HCT116 (cell line): Measurements from ENCODE around the gene SERF2. TPM values are rescaled to one million over a fixed set of nuclear protein-coding genes. Genes with fewer than 3 reads are reported as not detected.

ENCODE experiments used
- ATAC-seq: fragments of 200-7000 bp; cut with Tn5 transposase; 2 replicates; pipeline ENCODE4 v1.9.1; 2020; ENCODE audit warnings: mild to moderate bottlenecking, moderate library complexity
- BruUV-seq: library from RNA; stranded (reverse); fragments of 400-500 nt; replicated peaks from 2 replicates; lab custom pipeline; 2021; lab: Mats Ljungman, UMichigan
- CTCF ChIA-PET: fragments of 300-600 bp; sonication (Branson Sonifier 250); formaldehyde crosslinking; loops from one replicate; lab custom pipeline; 2021; ENCODE audit warnings: antibody characterized with exemption; lab: Charles Lee
- POLR2A ChIA-PET: fragments of 300-600, 350-600 bp; sonication (Branson Sonifier 250); formaldehyde crosslinking; loops from one replicate; lab custom pipeline; 2021; ENCODE audit warnings: antibody characterized with exemption; lab: Charles Lee
- RAD21 ChIA-PET, 2 experiments: fragments of 300-600 bp; sonication (Branson Sonifier 250); formaldehyde crosslinking; loops; one replicate each; lab custom pipeline; 2023; ENCODE audit warnings: low total read pairs in 2 of 2; ENCODE audit not compliant: uncharacterized antibody in 2 of 2, unreplicated experiment in 2 of 2, low non-redundant PET in 1 of 2; lab: Charles Lee
- DNase-seq: peaks from one replicate; pipeline ENCODE4 v3.0.0-alpha.2; 2010; ENCODE audit warnings: low read depth, low spot score
- H2AFZ ChIP-seq: fragments of 200-600 bp; shearing (Covaris generic), sonication (generic); 2 replicates; pipeline ENCODE4 v1.6.1; 2017; ENCODE audit warnings: low read depth, mixed run types, mixed read lengths, antibody characterized with exemption, low read length; ENCODE audit not compliant: poor library complexity, severe bottlenecking
- H3K27ac ChIP-seq: 2 replicates; pipeline ENCODE4 v1.5.1; 2012; ENCODE audit warnings: low read depth, low read length
- H3K27me3 ChIP-seq: fragments of 200-600 bp; sonication (generic); 2 replicates; pipeline ENCODE4 v1.6.1; 2016; ENCODE audit warnings: mixed run types, low read length, mixed read lengths; ENCODE audit not compliant: insufficient read depth
- H3K36me3 ChIP-seq, 2 experiments: fragments of 200-500 bp in 1 of 2; fragments of 200-600 bp in 1 of 2; sonication (Bioruptor generic) in 1 of 2; sonication (generic) in 1 of 2; 2 replicates each; pipeline versions ENCODE4 v1.5.1 to v1.6.1; 2014 to 2016; ENCODE audit warnings: low read length in 2 of 2, inconsistent platforms in 1 of 2, mixed read lengths in 1 of 2, mixed run types in 1 of 2; ENCODE audit not compliant: insufficient read depth in 2 of 2, control insufficient read depth in 1 of 2
- H3K4me1 ChIP-seq, 2 experiments: fragments of 200-600 bp in 1 of 2; sonication (generic) in 1 of 2; 2 replicates each; pipeline versions ENCODE4 v1.5.1 to v1.6.1; 2012 to 2017; ENCODE audit warnings: low read length in 2 of 2, inconsistent platforms in 1 of 2, mild to moderate bottlenecking in 1 of 2, mixed read lengths in 1 of 2, mixed run types in 1 of 2, moderate library complexity in 1 of 2; ENCODE audit not compliant: insufficient read depth in 2 of 2, control insufficient read depth in 1 of 2
- H3K4me2 ChIP-seq: fragments of 200-600 bp; sonication (generic); 2 replicates; pipeline ENCODE4 v1.6.1; 2017; ENCODE audit warnings: mixed run types, low read length, mixed read lengths
- H3K4me3 ChIP-seq, 2 experiments: fragments of 200-600 bp in 1 of 2; sonication (generic) in 1 of 2; replicated peaks in 1 of 2; 2 replicates each; pipeline ENCODE4 v1.5.1; 2011 to 2016; ENCODE audit warnings: low read length in 2 of 2, control low read depth in 1 of 2, low read depth in 1 of 2, mild to moderate bottlenecking in 1 of 2, mixed read lengths in 1 of 2, mixed run types in 1 of 2
- H3K79me2 ChIP-seq: fragments of 200-600 bp; sonication (generic); 2 replicates; pipeline ENCODE4 v1.6.1; 2017; ENCODE audit warnings: mild to moderate bottlenecking, mixed run types, low read length, moderate library complexity, mixed read lengths; ENCODE audit not compliant: insufficient read depth
- H3K9ac ChIP-seq: fragments of 200-600 bp; sonication (generic); 2 replicates; pipeline ENCODE4 v1.6.1; 2016; ENCODE audit warnings: low read length, mixed read lengths
- H3K9me2 ChIP-seq: fragments of 200-600 bp; sonication (generic), shearing (Covaris generic); 2 replicates; pipeline ENCODE4 v1.6.1; 2017; ENCODE audit warnings: mixed run types, mild to moderate bottlenecking, moderate library complexity; ENCODE audit not compliant: insufficient read depth
- H3K9me3 ChIP-seq, 2 experiments: fragments of 200-500 bp in 1 of 2; fragments of 200-600 bp in 1 of 2; sonication (Bioruptor generic) in 1 of 2; sonication (generic) in 1 of 2; 2 replicates each; pipeline ENCODE4 v1.6.1; 2014 to 2017; ENCODE audit warnings: low read length in 2 of 2, mixed read lengths in 2 of 2, inconsistent platforms in 1 of 2, low read depth in 1 of 2, mild to moderate bottlenecking in 1 of 2, mixed run types in 1 of 2, moderate library complexity in 1 of 2; ENCODE audit not compliant: control insufficient read depth in 1 of 2, insufficient read depth in 1 of 2
- H4K20me1 ChIP-seq: fragments of 200-600 bp; sonication (generic), shearing (Covaris generic); 2 replicates; pipeline ENCODE4 v1.6.1; 2017; ENCODE audit warnings: mixed run types, mild to moderate bottlenecking, moderate library complexity; ENCODE audit not compliant: insufficient read depth
- CBX3 ChIP-seq: IDR thresholded peaks from 2 replicates; pipeline ENCODE4 v1.6.1; 2012; ENCODE audit warnings: low read depth
- EGR1 ChIP-seq: IDR thresholded peaks from 2 replicates; pipeline ENCODE4 v1.6.1; 2012; ENCODE audit warnings: low read depth
- ELF1 ChIP-seq: IDR thresholded peaks from 2 replicates; pipeline ENCODE4 v1.6.1; 2012; ENCODE audit warnings: low read depth, borderline replicate concordance
- EZH2 ChIP-seq: fragments of 200-600 bp; sonication (generic); IDR thresholded peaks from 2 replicates; pipeline ENCODE4 v1.6.1; 2017; ENCODE audit warnings: antibody characterized with exemption, mixed run types
- POLR2AphosphoS5 ChIP-seq: IDR thresholded peaks from 2 replicates; pipeline ENCODE4 v1.6.1; 2011; ENCODE audit warnings: mild to moderate bottlenecking, low read depth, low read length, moderate library complexity
- SIN3A ChIP-seq: IDR thresholded peaks from 2 replicates; pipeline ENCODE4 v1.6.1; 2012; ENCODE audit warnings: low read depth
- SP1 ChIP-seq: IDR thresholded peaks from 2 replicates; pipeline ENCODE4 v1.6.1; 2012; ENCODE audit warnings: low read depth
- SRF ChIP-seq: IDR thresholded peaks from 2 replicates; pipeline ENCODE4 v1.6.1; 2012; ENCODE audit warnings: low read depth
- TCF7L2 ChIP-seq: IDR thresholded peaks from 2 replicates; pipeline ENCODE4 v1.7.0; 2011; ENCODE audit warnings: borderline replicate concordance, inconsistent platforms; ENCODE audit not compliant: insufficient read depth, insufficient read length; ENCODE audit errors: extremely low read depth
- ZFX ChIP-seq: fragments of 450-650 bp; IDR thresholded peaks from 2 replicates; pipeline ENCODE4 v1.6.1; 2017
- ZNF274 ChIP-seq: fragments of 200-500 bp; sonication (Bioruptor generic); IDR thresholded peaks from 2 replicates; pipeline ENCODE4 v1.6.1; 2014; ENCODE audit warnings: mild to moderate bottlenecking, low read depth, low read length, inconsistent platforms
- intact Hi-C: fragments of 100-400 bp; cut with micrococcal nuclease; formaldehyde crosslinking; loops from 2 replicates; pipeline ENCODE4 v1.10.0; 2022
- total RNA-seq: library from RNA; stranded (reverse); gene quantifications from one replicate; pipeline ENCODE4 v1.2.1, GENCODE V29; 2021; ENCODE audit not compliant: unreplicated experiment
- TF ChIP-seq, protein P1 (sequence below), 3 experiments: fragments of 200-600 bp in 1 of 3; sonication (generic) in 1 of 3; IDR thresholded peaks in 2 of 3; conservative IDR thresholded peaks in 1 of 3; 2 replicates each; pipeline ENCODE4 v1.5.1; 2012 to 2017; ENCODE audit warnings: low read depth in 2 of 3, low read length in 2 of 3, antibody characterized with exemption in 1 of 3, borderline replicate concordance in 1 of 3, control low read depth in 1 of 3, mild to moderate bottlenecking in 1 of 3, mixed read lengths in 1 of 3, mixed run types in 1 of 3, moderate library complexity in 1 of 3; ENCODE audit not compliant: insufficient read depth in 1 of 3
- TF ChIP-seq, protein P2 (sequence below): IDR thresholded peaks from 2 replicates; pipeline ENCODE4 v1.6.1; 2012; ENCODE audit warnings: low read depth

Gene SERF2
- total RNA-seq, 1 experiment from 2014 or later, result 656 TPM

DNA sequence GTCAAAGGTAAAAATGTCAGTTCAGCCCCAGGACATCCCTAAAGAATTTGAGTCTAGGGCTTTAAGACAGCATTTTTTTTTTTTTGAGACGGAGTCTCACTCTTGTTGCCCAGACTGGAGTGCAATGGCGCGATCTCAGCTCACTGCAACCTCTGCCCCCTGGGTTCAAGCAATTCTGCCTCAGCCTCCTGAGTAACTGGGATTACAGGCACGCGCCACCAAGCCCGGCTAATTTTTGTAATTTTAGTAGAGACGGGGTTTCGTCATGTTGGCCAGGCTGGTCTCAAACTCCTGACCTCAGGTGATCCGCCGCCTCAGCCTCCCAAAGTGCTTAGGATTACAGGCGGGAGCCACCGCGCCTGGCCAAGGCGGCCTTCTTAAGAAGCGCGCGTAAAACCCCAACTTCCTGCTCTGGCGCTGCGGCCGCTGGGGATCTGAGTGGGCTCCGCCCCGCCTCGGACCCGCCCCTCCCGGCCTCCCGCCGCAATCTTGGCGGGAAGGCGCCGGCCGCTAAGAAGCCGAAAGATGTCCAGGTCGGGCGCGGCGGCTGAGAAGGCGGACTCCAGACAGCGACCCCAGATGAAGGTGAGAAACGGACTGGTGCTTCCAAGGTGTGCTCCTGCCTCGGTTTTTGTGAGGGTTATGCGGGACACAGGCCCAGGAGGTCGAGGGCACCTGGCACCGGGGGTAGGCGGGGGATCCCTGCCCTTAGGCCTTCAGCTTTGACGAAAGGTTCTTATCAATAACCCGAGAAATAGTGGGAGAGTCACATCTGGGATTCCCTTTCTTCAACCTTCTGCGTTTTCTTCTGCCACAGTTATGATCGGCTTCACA, 34.6 kb downstream of the SERF2 start, which contains the start of gene WDR76 (continued):
- TF ChIP-seq, protein P1, sequence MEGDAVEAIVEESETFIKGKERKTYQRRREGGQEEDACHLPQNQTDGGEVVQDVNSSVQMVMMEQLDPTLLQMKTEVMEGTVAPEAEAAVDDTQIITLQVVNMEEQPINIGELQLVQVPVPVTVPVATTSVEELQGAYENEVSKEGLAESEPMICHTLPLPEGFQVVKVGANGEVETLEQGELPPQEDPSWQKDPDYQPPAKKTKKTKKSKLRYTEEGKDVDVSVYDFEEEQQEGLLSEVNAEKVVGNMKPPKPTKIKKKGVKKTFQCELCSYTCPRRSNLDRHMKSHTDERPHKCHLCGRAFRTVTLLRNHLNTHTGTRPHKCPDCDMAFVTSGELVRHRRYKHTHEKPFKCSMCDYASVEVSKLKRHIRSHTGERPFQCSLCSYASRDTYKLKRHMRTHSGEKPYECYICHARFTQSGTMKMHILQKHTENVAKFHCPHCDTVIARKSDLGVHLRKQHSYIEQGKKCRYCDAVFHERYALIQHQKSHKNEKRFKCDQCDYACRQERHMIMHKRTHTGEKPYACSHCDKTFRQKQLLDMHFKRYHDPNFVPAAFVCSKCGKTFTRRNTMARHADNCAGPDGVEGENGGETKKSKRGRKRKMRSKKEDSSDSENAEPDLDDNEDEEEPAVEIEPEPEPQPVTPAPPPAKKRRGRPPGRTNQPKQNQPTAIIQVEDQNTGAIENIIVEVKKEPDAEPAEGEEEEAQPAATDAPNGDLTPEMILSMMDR (IDR thresholded peaks at IDR 0.05 in 2 of 3, conservative IDR thresholded peaks at IDR 0.05 in 1 of 3; ENCODE audit: borderline replicate concordance in 1 of 3, insufficient read depth in 1 of 3, low read depth in 2 of 3, low read length in 2 of 3), result no peak
- peak; percentile 46; the same call in 1 of the 2 replicates for TF ChIP-seq POLR2AphosphoS5
- peak; percentile 31; the same call in 1 of the 2 replicates for TF ChIP-seq SP1
- peak; percentile 76 for TF ChIP-seq ZFX

- no peak overlapping the region for H2AFZ ChIP-seq
- H3K36me3 ChIP-seq, result peaks cover 3 to 21% of the 10 kb centered on the region in 2 experiments
- H4K20me1 ChIP-seq, result no peaks in the 10 kb centered on the region
- H3K4me2 ChIP-seq, result peak overlapping the region; percentile 74; the same call in 1 of the 2 replicates
- no peaks in the 10 kb centered on the region for H3K27me3 ChIP-seq
- H3K4me3 ChIP-seq, result peak overlapping the region in 1 of 2 experiments; percentile 64; a peak in 1 of 4 replicates
- peaks cover 15 to 41% of the 10 kb centered on the region in 2 experiments for H3K4me1 ChIP-seq
- H3K9me3 ChIP-seq, result no peaks in the 10 kb centered on the region
- DNase-seq, result no peak
- peak overlapping the region; percentile 77 for H3K9ac ChIP-seq
- no peak for ATAC-seq
- ChIA-PET CTCF (no interaction called here), POLR2A (no interaction called here), RAD21 (no interaction called here)
- intact Hi-C loops, result no loop called here
- BruUV-seq, result no TSS peak
- peaks cover 76% of the 10 kb centered on the region for H3K79me2 ChIP-seq
- TF ChIP-seq SIN3A (no peak), TCF7L2 (no peak), ZNF274 (no peak), CBX3 (no peak), SP1 (no peak), SRF (no peak), EZH2 (no peak), POLR2AphosphoS5 (no peak), ELF1 (no peak), EGR1 (no peak)
- TF ChIP-seq, protein P2, sequence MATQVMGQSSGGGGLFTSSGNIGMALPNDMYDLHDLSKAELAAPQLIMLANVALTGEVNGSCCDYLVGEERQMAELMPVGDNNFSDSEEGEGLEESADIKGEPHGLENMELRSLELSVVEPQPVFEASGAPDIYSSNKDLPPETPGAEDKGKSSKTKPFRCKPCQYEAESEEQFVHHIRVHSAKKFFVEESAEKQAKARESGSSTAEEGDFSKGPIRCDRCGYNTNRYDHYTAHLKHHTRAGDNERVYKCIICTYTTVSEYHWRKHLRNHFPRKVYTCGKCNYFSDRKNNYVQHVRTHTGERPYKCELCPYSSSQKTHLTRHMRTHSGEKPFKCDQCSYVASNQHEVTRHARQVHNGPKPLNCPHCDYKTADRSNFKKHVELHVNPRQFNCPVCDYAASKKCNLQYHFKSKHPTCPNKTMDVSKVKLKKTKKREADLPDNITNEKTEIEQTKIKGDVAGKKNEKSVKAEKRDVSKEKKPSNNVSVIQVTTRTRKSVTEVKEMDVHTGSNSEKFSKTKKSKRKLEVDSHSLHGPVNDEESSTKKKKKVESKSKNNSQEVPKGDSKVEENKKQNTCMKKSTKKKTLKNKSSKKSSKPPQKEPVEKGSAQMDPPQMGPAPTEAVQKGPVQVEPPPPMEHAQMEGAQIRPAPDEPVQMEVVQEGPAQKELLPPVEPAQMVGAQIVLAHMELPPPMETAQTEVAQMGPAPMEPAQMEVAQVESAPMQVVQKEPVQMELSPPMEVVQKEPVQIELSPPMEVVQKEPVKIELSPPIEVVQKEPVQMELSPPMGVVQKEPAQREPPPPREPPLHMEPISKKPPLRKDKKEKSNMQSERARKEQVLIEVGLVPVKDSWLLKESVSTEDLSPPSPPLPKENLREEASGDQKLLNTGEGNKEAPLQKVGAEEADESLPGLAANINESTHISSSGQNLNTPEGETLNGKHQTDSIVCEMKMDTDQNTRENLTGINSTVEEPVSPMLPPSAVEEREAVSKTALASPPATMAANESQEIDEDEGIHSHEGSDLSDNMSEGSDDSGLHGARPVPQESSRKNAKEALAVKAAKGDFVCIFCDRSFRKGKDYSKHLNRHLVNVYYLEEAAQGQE, result no peak
- TF ChIP-seq, protein P1 (IDR thresholded peaks at IDR 0.05 in 2 of 3, conservative IDR thresholded peaks at IDR 0.05 in 1 of 3; ENCODE audit: borderline replicate concordance in 1 of 3, insufficient read depth in 1 of 3, low read depth in 2 of 3, low read length in 2 of 3), result no peak
- no peaks in the 10 kb centered on the region for H3K9me2 ChIP-seq
- H3K27ac ChIP-seq, result no peak overlapping the region; the same call in 1 of the 2 replicates
Observed at GRCh38 chr15:43828061-43828657, 36.0 kb downstream of the SERF2 start.
